Kidney epithelial cell (primary cell): ENCODE data around the gene SYNE1. TPM values are rescaled to one million over a fixed set of nuclear protein-coding genes. Genes with fewer than 3 reads are reported as not detected.
"Not testable (repeated sequence)": the region's sequence is repeated elsewhere in the genome, so short reads cannot be mapped to it uniquely, and the experiment has no call there.

Experiments
- DNase-seq: peaks from one replicate; pipeline ENCODE4 v3.0.0-alpha.2; 2010; ENCODE audit warnings: low read depth
- H3K27me3 ChIP-seq: 2 replicates; pipeline ENCODE4 v1.6.0; 2011; ENCODE audit warnings: low read length; ENCODE audit not compliant: control insufficient read depth, insufficient read depth
- H3K36me3 ChIP-seq: 2 replicates; pipeline ENCODE4 v1.5.1; 2011; ENCODE audit warnings: low read length; ENCODE audit not compliant: control insufficient read depth, insufficient read depth
- H3K4me3 ChIP-seq: 2 replicates; pipeline ENCODE4 v1.5.1; 2011; ENCODE audit warnings: low read depth, mild to moderate bottlenecking, control low read depth, low read length
- CTCF ChIP-seq: IDR thresholded peaks from 2 replicates; pipeline ENCODE4 v1.5.1; 2011; ENCODE audit warnings: mild to moderate bottlenecking, moderate library complexity, low read length, control low read depth, inconsistent platforms; ENCODE audit not compliant: insufficient read depth, poor library complexity, severe bottlenecking
- total RNA-seq: library from RNA; depleted of rRNA; stranded (reverse); fragments of >200 nt; gene quantifications from 2 replicates; pipeline ENCODE4 v1.2.3, GENCODE V29; 2015

Gene SYNE1
- total RNA-seq, 1 donor from 2014 or later: 43.1 TPM

- H3K27me3 ChIP-seq: no peaks in the 10 kb centered on the region
- H3K4me3 ChIP-seq: no peak overlapping the region
- H3K36me3 ChIP-seq: no peaks in the 10 kb centered on the region
- no peak for DNase-seq
- TF ChIP-seq CTCF: no peak
Observed at GRCh38 chr6:152571089-152571488, 66.1 kb downstream of the SYNE1 start.

- DNase-seq: no peak
- no peaks in the 10 kb centered on the region for H3K36me3 ChIP-seq
- no peaks in the 10 kb centered on the region for H3K27me3 ChIP-seq
- TF ChIP-seq CTCF: no peak
- H3K4me3 ChIP-seq: no peak overlapping the region
Observed at GRCh38 chr6:152566103-152566875, 70.9 kb downstream of the SYNE1 start.

- Histone ChIP-seq H3K27me3 (no peaks in the 10 kb centered on the region), H3K4me3 (no peak overlapping the region), H3K36me3 (no peaks in the 10 kb centered on the region)
- no peak for TF ChIP-seq CTCF
- no peak for DNase-seq
Observed at GRCh38 chr6:152563177-152563576, 74.0 kb downstream of the SYNE1 start.

- not testable (repeated sequence) for DNase-seq, H3K4me3 ChIP-seq, H3K36me3 ChIP-seq, H3K27me3 ChIP-seq
Observed at GRCh38 chr6:152558798-152559197, 78.4 kb downstream of the SYNE1 start.

GRCh38 chr6:152557502-152557901 lies 79.7 kb downstream of the SYNE1 start:
- no peak for TF ChIP-seq CTCF
- no peak for DNase-seq
- Histone ChIP-seq H3K4me3 (no peak overlapping the region), H3K36me3 (no peaks in the 10 kb centered on the region), H3K27me3 (no peaks in the 10 kb centered on the region)

- Histone ChIP-seq H3K4me3 (no peak overlapping the region), H3K36me3 (no peaks in the 10 kb centered on the region), H3K27me3 (no peaks in the 10 kb centered on the region)
- TF ChIP-seq CTCF: no peak
- DNase-seq: no peak
Observed at GRCh38 chr6:152554851-152555250, 82.3 kb downstream of the SYNE1 start.
